Neural cell (in vitro differentiated cells): ENCODE measurements around the gene PODN. TPM values are rescaled to one million over a fixed set of nuclear protein-coding genes. Genes with fewer than 3 reads are reported as not detected.

Experiments used
- H2AFZ ChIP-seq: fragments of 200-600, 300-800 bp; sonication (generic), shearing (Covaris generic); 2 replicates; pipeline ENCODE4 v1.6.0; 2014; ENCODE audit warnings: low read depth, mild to moderate bottlenecking, antibody characterized with exemption, low read length, moderate library complexity
- H3F3A ChIP-seq: fragments of 200-600 bp; shearing (Covaris generic); 2 replicates; pipeline ENCODE4 v1.6.1; 2016; ENCODE audit warnings: mild to moderate bottlenecking, moderate library complexity, mixed read lengths, antibody characterized with exemption, low read length; ENCODE audit not compliant: insufficient read depth, poor library complexity, severe bottlenecking
- H3K27ac ChIP-seq: fragments of 200-600, 300-800 bp; sonication (generic), shearing (Covaris generic); 2 replicates; pipeline ENCODE4 v1.5.1; 2014; ENCODE audit warnings: mild to moderate bottlenecking, low read length, moderate library complexity
- H3K27me3 ChIP-seq: fragments of 300-800, 200-600 bp; sonication (generic), shearing (Covaris generic); 2 replicates; pipeline ENCODE4 v1.6.0; 2014; ENCODE audit warnings: mild to moderate bottlenecking, low read depth, low read length, moderate library complexity; ENCODE audit not compliant: insufficient read depth
- H3K36me3 ChIP-seq: fragments of 300-800, 200-600 bp; sonication (generic), shearing (Covaris generic); 2 replicates; pipeline ENCODE4 v1.5.1; 2014; ENCODE audit warnings: mild to moderate bottlenecking, antibody characterized with exemption, low read length, moderate library complexity; ENCODE audit not compliant: insufficient read depth
- H3K4me2 ChIP-seq: fragments of 300-800, 200-600 bp; sonication (generic), shearing (Covaris generic); 2 replicates; pipeline ENCODE4 v1.6.0; 2014; ENCODE audit warnings: mild to moderate bottlenecking, low read length
- H3K4me3 ChIP-seq: fragments of 300-800, 200-600 bp; sonication (generic), shearing (Covaris generic); 2 replicates; pipeline ENCODE4 v1.5.1; 2014; ENCODE audit warnings: mild to moderate bottlenecking, low read length, moderate library complexity
- H3K79me2 ChIP-seq: fragments of 200-600 bp; shearing (Covaris generic); replicated peaks from 2 replicates; pipeline ENCODE4 v1.6.0; 2014; ENCODE audit warnings: mild to moderate bottlenecking, low read length, moderate library complexity; ENCODE audit not compliant: insufficient read depth
- H3K9ac ChIP-seq: fragments of 300-800, 200-600 bp; sonication (generic), shearing (Covaris generic); 2 replicates; pipeline ENCODE4 v1.6.1; 2016; ENCODE audit warnings: mild to moderate bottlenecking, low read length, mixed read lengths
- H3K9me2 ChIP-seq: fragments of 200-600 bp; shearing (Covaris generic); 2 replicates; pipeline ENCODE4 v1.6.1; 2016; ENCODE audit warnings: mild to moderate bottlenecking, low read length, mixed read lengths; ENCODE audit not compliant: insufficient read depth
- H3K9me3 ChIP-seq: fragments of 200-600, 300-800 bp; sonication (generic), shearing (Covaris generic); 2 replicates; pipeline ENCODE4 v1.6.1; 2016; ENCODE audit warnings: mild to moderate bottlenecking, mixed run types, low read length, moderate library complexity, mixed read lengths
- H4K20me1 ChIP-seq: fragments of 200-600 bp; shearing (Covaris generic); 2 replicates; pipeline ENCODE4 v1.6.1; 2016; ENCODE audit warnings: mild to moderate bottlenecking, mixed run types; ENCODE audit not compliant: insufficient read depth
- EP300 ChIP-seq: fragments of 450-650 bp; conservative IDR thresholded peaks from 2 replicates; pipeline ENCODE4 v1.6.1; 2014; ENCODE audit warnings: antibody characterized with exemption, mild to moderate bottlenecking, moderate library complexity; ENCODE audit not compliant: poor library complexity, severe bottlenecking
- EZH2 ChIP-seq: fragments of 200-600, 300-800 bp; shearing (Covaris generic), sonication (generic); IDR thresholded peaks from 2 replicates; pipeline ENCODE4 v1.6.1; 2014; ENCODE audit warnings: antibody characterized with exemption, low read length, borderline replicate concordance, mild to moderate bottlenecking; ENCODE audit not compliant: insufficient read depth, poor library complexity, severe bottlenecking
- MXI1 ChIP-seq: fragments of 450-650 bp; conservative IDR thresholded peaks from 2 replicates; pipeline ENCODE4 v1.6.1; 2014; ENCODE audit warnings: antibody characterized with exemption, mild to moderate bottlenecking; ENCODE audit not compliant: poor library complexity, severe bottlenecking
- POLR2AphosphoS5 ChIP-seq: IDR thresholded peaks from 2 replicates; pipeline ENCODE4 v1.6.1; 2012
- RAD21 ChIP-seq: fragments of 450-650 bp; conservative IDR thresholded peaks from 2 replicates; pipeline ENCODE4 v1.6.1; 2014; ENCODE audit warnings: antibody characterized with exemption, mild to moderate bottlenecking, moderate library complexity
- SMC3 ChIP-seq: fragments of 450-650 bp; conservative IDR thresholded peaks from 2 replicates; pipeline ENCODE4 v1.6.1; 2014; ENCODE audit warnings: antibody characterized with exemption, mild to moderate bottlenecking, moderate library complexity; ENCODE audit not compliant: poor library complexity
- TAF1 ChIP-seq: IDR thresholded peaks from 2 replicates; pipeline ENCODE4 v1.6.1; 2012; ENCODE audit warnings: low read depth
- polyA plus RNA-seq: library from polyadenylated mRNA; depleted of rRNA; stranded (reverse); fragments of >200 nt; gene quantifications from 2 replicates; pipeline ENCODE4 v1.2.3, GENCODE V29; 2014
- TF ChIP-seq, protein P1 (sequence below): fragments of 450-650 bp; IDR thresholded peaks from 2 replicates; pipeline ENCODE4 v1.5.1; 2014; ENCODE audit warnings: antibody characterized with exemption, mild to moderate bottlenecking, moderate library complexity; ENCODE audit not compliant: poor library complexity, severe bottlenecking
- TF ChIP-seq, protein P2 (sequence below): IDR thresholded peaks from 2 replicates; pipeline ENCODE4 v1.6.1; 2012; ENCODE audit warnings: borderline replicate concordance

The PODN gene
- polyA plus RNA-seq, 1 donor from 2014 or later = 0.07 TPM

DNA sequence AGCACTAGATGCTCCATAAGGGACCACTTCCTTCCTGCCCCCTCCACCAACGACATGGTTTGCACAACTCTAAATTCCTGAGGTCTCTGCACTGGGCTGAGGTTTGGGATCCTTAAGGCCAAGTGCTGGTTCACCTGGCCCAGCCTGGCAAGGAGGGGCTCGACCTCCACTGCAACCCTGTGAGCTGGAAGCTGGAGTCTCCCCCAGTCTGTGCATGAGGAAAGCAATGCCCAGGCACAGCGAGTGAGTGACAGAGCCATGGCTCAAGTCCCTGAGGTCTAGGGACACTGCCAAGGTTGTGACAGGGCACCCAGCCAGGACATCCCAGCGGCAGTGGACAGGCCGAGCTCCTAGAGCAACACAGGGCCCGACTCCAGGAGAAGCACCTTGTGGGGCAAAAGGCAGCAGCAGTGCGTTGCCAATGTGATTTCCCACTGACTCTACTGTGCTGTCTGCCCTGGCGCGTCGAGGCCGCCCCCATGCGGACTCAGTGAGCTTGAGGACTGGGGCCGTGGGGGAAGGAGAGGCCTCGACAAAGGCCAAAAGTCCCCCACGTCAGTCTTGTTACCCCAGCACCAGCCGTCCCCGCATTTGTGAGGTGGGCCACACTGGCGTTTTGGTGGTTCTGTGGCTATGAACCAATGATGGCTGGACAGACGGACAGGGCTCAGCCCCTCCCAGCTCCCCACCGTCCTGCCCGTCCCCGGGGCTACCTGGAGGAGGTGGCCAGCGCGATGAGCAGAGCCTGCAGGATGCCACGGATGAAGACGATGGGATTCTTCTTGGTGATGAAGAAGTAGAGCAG lies 30.0 kb downstream of the PODN start:
- H3K36me3 ChIP-seq = no peaks in the 10 kb centered on the region
- no peak overlapping the region for H3K9ac ChIP-seq
- no peak overlapping the region for H3K4me2 ChIP-seq
- H2AFZ ChIP-seq = no peak overlapping the region
- no peaks in the 10 kb centered on the region for H3K27me3 ChIP-seq
- TF ChIP-seq EZH2 (no peak), TAF1 (no peak), MXI1 (no peak), RAD21 (no peak)
- no peaks in the 10 kb centered on the region for H3K79me2 ChIP-seq
- H3K27ac ChIP-seq = no peak overlapping the region
- no peaks in the 10 kb centered on the region for H3K9me3 ChIP-seq
- H4K20me1 ChIP-seq = no peaks in the 10 kb centered on the region
- H3K4me3 ChIP-seq = no peak overlapping the region
- no peaks in the 10 kb centered on the region for H3K9me2 ChIP-seq
- H3F3A ChIP-seq = no peaks in the 10 kb centered on the region

DNA sequence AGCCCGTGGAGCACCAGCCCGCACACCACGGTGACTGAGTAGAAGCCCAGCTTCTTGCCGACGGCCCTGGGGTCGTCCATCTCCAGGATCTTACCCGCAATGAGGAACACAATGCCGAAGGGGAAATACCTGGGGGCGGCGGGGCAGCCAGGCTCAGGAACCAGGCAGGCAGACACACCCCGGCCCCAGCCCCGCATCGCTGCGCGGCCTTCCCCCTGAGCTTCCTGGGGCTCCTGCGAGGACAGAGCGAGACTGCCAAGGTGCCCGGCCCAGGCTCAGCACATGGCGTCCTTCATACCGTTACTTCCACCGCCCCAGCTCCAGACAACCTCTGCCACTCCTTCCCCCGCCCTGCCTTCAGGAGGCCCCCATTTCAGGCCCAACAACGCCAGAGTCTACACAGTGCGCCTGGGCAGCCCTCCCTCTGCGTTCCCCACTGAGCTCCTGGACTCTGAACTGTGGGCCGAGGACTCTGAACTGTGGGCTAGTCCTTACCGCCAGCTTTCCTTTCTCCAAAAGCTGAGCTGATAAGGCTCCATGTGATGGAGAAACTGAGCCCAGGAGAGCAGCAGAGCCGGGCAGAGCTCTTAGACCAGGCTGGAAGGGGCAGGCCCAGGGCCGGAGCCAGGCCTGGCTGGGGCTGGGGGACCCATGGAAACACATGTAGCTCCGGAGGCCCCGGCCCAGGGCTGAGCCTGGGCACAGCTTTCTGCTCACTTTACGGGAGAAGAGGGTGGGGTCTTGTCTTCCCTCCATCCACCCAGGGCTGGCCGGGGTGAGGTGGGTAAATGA lies 30.8 kb downstream of the PODN start:
- TF ChIP-seq SMC3 (no peak), POLR2AphosphoS5 (no peak), TAF1 (no peak), MXI1 (no peak), EZH2 (no peak), RAD21 (no peak), EP300 (no peak)
- TF ChIP-seq, protein P1, sequence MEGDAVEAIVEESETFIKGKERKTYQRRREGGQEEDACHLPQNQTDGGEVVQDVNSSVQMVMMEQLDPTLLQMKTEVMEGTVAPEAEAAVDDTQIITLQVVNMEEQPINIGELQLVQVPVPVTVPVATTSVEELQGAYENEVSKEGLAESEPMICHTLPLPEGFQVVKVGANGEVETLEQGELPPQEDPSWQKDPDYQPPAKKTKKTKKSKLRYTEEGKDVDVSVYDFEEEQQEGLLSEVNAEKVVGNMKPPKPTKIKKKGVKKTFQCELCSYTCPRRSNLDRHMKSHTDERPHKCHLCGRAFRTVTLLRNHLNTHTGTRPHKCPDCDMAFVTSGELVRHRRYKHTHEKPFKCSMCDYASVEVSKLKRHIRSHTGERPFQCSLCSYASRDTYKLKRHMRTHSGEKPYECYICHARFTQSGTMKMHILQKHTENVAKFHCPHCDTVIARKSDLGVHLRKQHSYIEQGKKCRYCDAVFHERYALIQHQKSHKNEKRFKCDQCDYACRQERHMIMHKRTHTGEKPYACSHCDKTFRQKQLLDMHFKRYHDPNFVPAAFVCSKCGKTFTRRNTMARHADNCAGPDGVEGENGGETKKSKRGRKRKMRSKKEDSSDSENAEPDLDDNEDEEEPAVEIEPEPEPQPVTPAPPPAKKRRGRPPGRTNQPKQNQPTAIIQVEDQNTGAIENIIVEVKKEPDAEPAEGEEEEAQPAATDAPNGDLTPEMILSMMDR = no peak
- TF ChIP-seq, protein P2, sequence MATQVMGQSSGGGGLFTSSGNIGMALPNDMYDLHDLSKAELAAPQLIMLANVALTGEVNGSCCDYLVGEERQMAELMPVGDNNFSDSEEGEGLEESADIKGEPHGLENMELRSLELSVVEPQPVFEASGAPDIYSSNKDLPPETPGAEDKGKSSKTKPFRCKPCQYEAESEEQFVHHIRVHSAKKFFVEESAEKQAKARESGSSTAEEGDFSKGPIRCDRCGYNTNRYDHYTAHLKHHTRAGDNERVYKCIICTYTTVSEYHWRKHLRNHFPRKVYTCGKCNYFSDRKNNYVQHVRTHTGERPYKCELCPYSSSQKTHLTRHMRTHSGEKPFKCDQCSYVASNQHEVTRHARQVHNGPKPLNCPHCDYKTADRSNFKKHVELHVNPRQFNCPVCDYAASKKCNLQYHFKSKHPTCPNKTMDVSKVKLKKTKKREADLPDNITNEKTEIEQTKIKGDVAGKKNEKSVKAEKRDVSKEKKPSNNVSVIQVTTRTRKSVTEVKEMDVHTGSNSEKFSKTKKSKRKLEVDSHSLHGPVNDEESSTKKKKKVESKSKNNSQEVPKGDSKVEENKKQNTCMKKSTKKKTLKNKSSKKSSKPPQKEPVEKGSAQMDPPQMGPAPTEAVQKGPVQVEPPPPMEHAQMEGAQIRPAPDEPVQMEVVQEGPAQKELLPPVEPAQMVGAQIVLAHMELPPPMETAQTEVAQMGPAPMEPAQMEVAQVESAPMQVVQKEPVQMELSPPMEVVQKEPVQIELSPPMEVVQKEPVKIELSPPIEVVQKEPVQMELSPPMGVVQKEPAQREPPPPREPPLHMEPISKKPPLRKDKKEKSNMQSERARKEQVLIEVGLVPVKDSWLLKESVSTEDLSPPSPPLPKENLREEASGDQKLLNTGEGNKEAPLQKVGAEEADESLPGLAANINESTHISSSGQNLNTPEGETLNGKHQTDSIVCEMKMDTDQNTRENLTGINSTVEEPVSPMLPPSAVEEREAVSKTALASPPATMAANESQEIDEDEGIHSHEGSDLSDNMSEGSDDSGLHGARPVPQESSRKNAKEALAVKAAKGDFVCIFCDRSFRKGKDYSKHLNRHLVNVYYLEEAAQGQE = no peak
- Histone ChIP-seq H3K79me2 (no peaks in the 10 kb centered on the region), H3K4me3 (no peak overlapping the region), H3K9me2 (no peaks in the 10 kb centered on the region), H3K27me3 (no peaks in the 10 kb centered on the region), H3K27ac (no peak overlapping the region), H4K20me1 (no peaks in the 10 kb centered on the region), H3K36me3 (no peaks in the 10 kb centered on the region), H2AFZ (no peak overlapping the region), H3K9ac (no peak overlapping the region), H3F3A (no peaks in the 10 kb centered on the region), H3K4me2 (no peak overlapping the region), H3K9me3 (no peaks in the 10 kb centered on the region)
